ENCODE measurements around the gene SOX6. TPM values are rescaled to one million over a fixed set of nuclear protein-coding genes. Genes with fewer than 3 reads are reported as not detected.

SOX6 gene
- total RNA-seq, 4 donors from 2014 or later: 3.1 to 12.6 (median 7.6) TPM

DNA sequence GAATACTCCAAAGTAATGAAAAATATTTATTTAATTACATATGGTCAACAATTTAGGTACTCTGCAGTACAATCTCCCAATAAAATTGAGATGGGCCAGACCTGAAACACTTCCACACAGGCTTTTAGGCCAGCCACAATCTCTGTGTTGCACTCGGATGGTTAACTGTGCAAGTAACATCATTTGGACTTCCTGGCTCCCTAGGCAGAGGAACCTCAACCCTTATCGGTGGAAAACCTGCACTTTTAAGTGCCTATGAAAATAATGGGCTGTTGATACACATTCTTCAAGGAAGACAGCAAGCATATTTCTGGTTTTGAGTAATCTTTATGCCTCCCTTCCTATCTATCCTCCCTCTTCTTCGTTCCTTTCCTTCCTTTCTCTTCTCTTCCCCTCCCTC, 343.1 kb downstream of the SOX6 start:
- TF ChIP-seq, protein P1, sequence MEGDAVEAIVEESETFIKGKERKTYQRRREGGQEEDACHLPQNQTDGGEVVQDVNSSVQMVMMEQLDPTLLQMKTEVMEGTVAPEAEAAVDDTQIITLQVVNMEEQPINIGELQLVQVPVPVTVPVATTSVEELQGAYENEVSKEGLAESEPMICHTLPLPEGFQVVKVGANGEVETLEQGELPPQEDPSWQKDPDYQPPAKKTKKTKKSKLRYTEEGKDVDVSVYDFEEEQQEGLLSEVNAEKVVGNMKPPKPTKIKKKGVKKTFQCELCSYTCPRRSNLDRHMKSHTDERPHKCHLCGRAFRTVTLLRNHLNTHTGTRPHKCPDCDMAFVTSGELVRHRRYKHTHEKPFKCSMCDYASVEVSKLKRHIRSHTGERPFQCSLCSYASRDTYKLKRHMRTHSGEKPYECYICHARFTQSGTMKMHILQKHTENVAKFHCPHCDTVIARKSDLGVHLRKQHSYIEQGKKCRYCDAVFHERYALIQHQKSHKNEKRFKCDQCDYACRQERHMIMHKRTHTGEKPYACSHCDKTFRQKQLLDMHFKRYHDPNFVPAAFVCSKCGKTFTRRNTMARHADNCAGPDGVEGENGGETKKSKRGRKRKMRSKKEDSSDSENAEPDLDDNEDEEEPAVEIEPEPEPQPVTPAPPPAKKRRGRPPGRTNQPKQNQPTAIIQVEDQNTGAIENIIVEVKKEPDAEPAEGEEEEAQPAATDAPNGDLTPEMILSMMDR (IDR thresholded peaks at IDR 0.05; ENCODE audit: low read depth): no peak

DNA sequence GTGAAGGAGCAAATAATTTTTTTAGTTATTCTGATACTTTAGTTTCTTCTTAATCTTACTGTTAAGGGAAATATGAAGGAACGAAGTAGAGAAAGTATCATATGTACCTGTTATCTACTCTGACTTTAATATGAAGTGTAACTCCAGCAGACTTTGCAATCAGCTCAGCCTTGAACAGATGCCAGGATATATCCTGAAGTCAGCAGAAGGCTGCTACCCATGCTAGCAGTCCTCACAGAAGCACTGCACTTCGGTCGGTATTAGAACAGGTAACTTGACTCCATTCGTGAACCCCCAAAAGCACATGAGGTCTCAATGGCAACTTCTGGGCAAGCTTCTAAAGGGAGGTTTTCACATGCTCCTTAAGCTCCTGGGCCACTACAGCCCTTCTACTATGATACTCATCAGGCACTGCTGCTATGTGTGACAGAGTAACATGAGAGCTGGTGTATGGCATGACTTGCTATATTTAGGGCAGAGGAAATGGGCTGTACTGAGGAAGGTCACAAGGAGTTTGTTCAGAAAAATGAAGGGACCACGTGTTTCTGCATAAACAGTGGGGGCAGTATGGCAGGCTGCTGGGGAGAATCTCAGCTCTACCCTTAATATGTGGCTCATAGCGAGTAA, 344.1 kb downstream of the SOX6 start:
- TF ChIP-seq, protein P1 (IDR thresholded peaks at IDR 0.05; ENCODE audit: low read depth): no peak

DNA sequence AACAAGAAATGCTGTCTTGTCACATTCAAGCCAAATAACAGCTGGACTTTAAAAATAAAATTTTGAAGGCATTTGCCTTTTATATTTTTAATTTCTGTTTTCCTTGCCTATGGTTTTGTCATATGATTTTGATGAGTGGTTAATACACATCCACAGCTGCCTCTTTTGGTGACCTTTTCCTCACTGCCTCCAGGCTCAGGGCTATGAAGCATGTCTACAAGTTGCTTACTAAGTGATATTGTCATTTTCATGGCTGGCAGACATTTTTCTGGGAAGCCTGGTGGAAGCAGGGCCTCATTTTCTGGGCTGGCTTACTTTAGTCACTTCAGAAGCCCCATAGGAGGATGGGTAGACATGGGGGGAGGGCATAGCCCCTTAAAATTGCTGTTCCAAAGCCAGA, 344.9 kb downstream of the SOX6 start:
- TF ChIP-seq, protein P1 (IDR thresholded peaks at IDR 0.05; ENCODE audit: low read depth): no peak

DNA sequence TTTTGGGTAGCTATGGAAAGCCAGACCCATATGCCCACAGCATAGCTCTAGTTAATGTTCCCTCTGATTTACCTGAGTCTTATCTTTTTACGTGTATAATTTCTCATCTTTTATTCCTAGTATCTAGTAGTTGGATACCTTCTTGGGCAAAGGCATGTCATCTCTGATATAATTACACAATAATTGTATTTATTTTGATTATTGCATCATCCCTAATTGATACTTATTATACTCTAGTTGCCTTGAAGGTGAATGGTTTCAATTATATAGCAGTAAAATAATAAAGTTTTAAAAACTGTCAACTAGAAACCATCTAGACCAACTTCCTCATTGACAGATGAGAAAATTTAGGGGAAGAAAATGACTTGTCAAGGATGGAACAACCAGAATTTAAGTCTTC, 347.3 kb downstream of the SOX6 start:
- TF ChIP-seq, protein P1 (IDR thresholded peaks at IDR 0.05; ENCODE audit: low read depth): no peak

DNA sequence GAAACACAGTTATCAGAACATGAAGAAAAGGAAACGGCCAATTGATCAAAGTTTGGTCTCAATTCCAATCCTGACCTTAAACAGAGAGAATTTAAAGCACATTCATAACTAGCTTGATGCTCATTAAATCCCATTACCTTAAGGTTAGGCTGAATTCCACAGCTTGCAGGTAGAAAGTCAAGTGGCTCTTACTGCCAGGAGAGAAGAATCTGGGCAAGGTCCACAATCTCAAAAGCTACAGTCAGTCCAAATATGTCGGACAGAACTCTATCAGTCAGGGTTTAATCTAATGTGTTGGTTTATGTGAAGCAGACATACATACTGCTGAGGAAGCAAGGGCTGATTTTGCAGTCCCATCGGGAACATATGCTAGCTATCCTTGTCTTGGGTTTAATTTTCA, 348.8 kb downstream of the SOX6 start:
- TF ChIP-seq, protein P1 (IDR thresholded peaks at IDR 0.05; ENCODE audit: low read depth): no peak

DNA sequence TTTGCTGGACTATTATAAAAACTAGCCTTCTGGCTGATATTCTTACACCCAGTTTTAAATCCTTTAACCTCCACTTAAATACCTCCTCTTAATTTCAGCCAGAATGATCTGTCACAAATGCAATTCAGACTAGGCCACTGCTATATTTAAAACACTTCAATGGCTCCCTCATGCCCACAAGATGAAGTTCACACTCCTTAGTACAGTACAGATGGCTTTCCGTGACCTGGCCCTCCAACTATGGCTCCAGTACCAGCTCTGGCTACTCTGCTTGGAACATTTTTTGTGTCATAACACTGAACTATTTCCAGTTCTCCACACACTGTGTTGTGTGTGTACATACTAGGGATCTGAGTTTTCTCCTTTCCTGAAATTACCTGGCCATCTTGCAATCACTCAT, 353.4 kb downstream of the SOX6 start:
- TF ChIP-seq, protein P1 (IDR thresholded peaks at IDR 0.05; ENCODE audit: low read depth): no peak

DNA sequence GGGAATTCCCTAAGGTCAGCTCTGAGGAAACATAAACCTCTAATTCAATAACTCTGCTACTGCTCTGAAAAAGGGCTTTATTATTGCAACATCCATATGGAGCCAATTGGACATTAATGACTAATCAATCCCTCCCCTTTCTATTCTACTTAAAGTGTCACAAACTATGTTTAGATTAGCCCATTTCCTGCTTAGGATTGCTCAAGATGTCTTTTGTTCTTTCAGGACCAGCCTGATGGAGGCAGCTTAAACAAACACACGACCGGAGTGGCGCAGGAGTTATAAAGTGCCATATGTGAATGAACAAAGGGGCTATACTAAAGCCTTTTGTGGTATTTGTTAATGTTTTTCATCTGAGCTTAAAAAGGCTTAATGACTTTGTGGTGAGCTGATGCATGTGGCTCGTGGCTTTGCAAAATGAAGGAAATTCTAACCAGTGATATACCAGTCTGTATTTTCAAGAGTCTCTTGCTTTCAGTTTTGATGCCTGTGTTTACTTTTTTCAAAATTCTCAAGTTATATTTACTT, 354.4 kb downstream of the SOX6 start:
- TF ChIP-seq, protein P1 (IDR thresholded peaks at IDR 0.05; ENCODE audit: low read depth): no peak
